ENCODE measurements around the gene PACSIN1. TPM values are rescaled to one million over a fixed set of nuclear protein-coding genes. Genes with fewer than 3 reads are reported as not detected.

PACSIN1 gene
- total and polyA plus RNA-seq, 4 donors: 0.03 to 0.17 (median 0.15) TPM

- Histone ChIP-seq H3K27me3 (ENCODE audit: control insufficient read depth in 4 of 4, insufficient read depth in 4 of 4, low read length in 3 of 4) (no peaks in the 10 kb centered on the region), H3K4me1 (ENCODE audit: control insufficient read depth in 4 of 4, insufficient read depth in 4 of 4, low read length in 3 of 4) (peaks cover 0 to 5% (median 3%) of the 10 kb centered on the region in 4 donors), H3K9me3 (ENCODE audit: control insufficient read depth in 4 of 4, low read length in 3 of 4) (peaks cover 0 to 3% (median 0%) of the 10 kb centered on the region in 4 donors), H3K27ac (ENCODE audit: low read depth in 1 of 2, low read length in 2 of 2) (no peak overlapping the region), H3K9ac (ENCODE audit: low read depth in 1 of 2, low read length in 2 of 2) (no peak overlapping the region), H3K4me3 (ENCODE audit: low read depth in 1 of 3, low read length in 3 of 3) (no peak overlapping the region), H3K36me3 (ENCODE audit: control insufficient read depth in 4 of 4, insufficient read depth in 3 of 4, low read depth in 1 of 4, low read length in 3 of 4) (no peaks in the 10 kb centered on the region)
- TF ChIP-seq RAD21 (IDR thresholded peaks at IDR 0.05) (no peak), ZBTB33 (IDR thresholded peaks at IDR 0.05) (no peak), JUND (IDR thresholded peaks at IDR 0.05) (no peak), GABPA (IDR thresholded peaks at IDR 0.05 in 1 of 2, conservative IDR thresholded peaks at IDR 0.05 in 1 of 2) (no peak), TAF1 (conservative IDR thresholded peaks at IDR 0.05) (no peak), HNF4A (conservative IDR thresholded peaks at IDR 0.05) (no peak), CTCF (IDR thresholded peaks at IDR 0.05; ENCODE audit: low read depth, low read length, missing input control) (no peak), MAX (IDR thresholded peaks at IDR 0.05) (no peak), EGR1 (IDR thresholded peaks at IDR 0.05; ENCODE audit: low read depth in 2 of 2) (no peak), RXRA (IDR thresholded peaks at IDR 0.05) (no peak), FOXA1 (IDR thresholded peaks at IDR 0.05) (no peak), YY1 (IDR thresholded peaks at IDR 0.05) (no peak), ATF3 (IDR thresholded peaks at IDR 0.05) (no peak), REST (IDR thresholded peaks at IDR 0.05) (no peak), NR2F2 (IDR thresholded peaks at IDR 0.05) (no peak), HNF4G (IDR thresholded peaks at IDR 0.05) (no peak), FOXA2 (IDR thresholded peaks at IDR 0.05) (no peak), SP1 (IDR thresholded peaks at IDR 0.05) (no peak)
- WGBS: 100% methylated on average over 1 of the region's 1 CpG
- no peak for DNase-seq (ENCODE audit: low spot score)
Observed at GRCh38 chr6:34455831-34456230, 10.0 kb upstream of the PACSIN1 start.
